Adrenal gland (tissue), 12 donors: ENCODE results near the gene GTF2IRD1. TPM values are rescaled to one million over a fixed set of nuclear protein-coding genes. Genes with fewer than 3 reads are reported as not detected.

Experiments used
- DNase-seq, 7 donors: peaks; one replicate each; pipeline ENCODE4 v3.0.0-alpha.2; 2019 to 2020
- H3K27ac ChIP-seq, 5 donors: fragments of 200-600 bp; sonication (generic) in 4 of 5; 1 replicate in 3 of 5; 2 replicates in 2 of 5; pipeline versions ENCODE4 v1.5.1 to v1.8.0; 2016 to 2020; ENCODE audit warnings: mild to moderate bottlenecking in 1 of 5
- H3K27me3 ChIP-seq: fragments of 200-600 bp; 2 replicates; pipeline ENCODE4 v1.8.0; 2021
- H3K36me3 ChIP-seq, 2 donors: fragments of 200-600 bp; replicated peaks in 1 of 2; 1 replicate in 1 of 2; 2 replicates in 1 of 2; pipeline versions ENCODE4 v1.5.1 to v1.8.0; 2018 to 2022
- H3K4me1 ChIP-seq, 2 donors: fragments of 200-600 bp; replicated peaks in 1 of 2; 1 replicate in 1 of 2; 2 replicates in 1 of 2; pipeline versions ENCODE4 v1.5.1 to v1.8.0; 2018 to 2021
- H3K4me3 ChIP-seq, 4 donors: fragments of 200-600 bp; sonication (generic) in 3 of 4; one replicate each; pipeline ENCODE4 v1.5.1; 2016 to 2018
- H3K9me3 ChIP-seq, 3 donors: fragments of 200-600 bp; sonication (generic) in 1 of 3; replicated peaks in 1 of 3; 1 replicate in 2 of 3; 2 replicates in 1 of 3; pipeline versions ENCODE4 v1.5.1 to v1.8.0; 2016 to 2021
- POLR2A ChIP-seq, 2 donors: fragments of 450-650 bp; IDR thresholded peaks; one replicate each; pipeline ENCODE4 v1.6.1; 2017; ENCODE audit warnings: antibody characterized with exemption in 2 of 2, mild to moderate bottlenecking in 2 of 2, moderate library complexity in 1 of 2
- WGBS, 4 donors: extraction: QIAGEN DNeasy Blood & Tissue Kit in 2 of 4; methylation state at CpG; one replicate each; pipeline versions ENCODE4 v1.1.5 to v1.1.7; 2013 to 2017; 5-methylcytosine and 5-hydroxymethylcytosine counted together
- intact Hi-C, 2 donors: fragments of 100-400 bp; cut with DNase I; formaldehyde crosslinking; loops; one replicate each; pipeline versions ENCODE4 v1.14.1 to v1.15.0; 2022 to 2023
- polyA plus RNA-seq, 3 donors: library from polyadenylated mRNA; stranded (reverse); fragments of 200-250 nt in 2 of 3; fragments of 350-450 nt in 1 of 3; fragmentation: Illumina TruSeq in 1 of 3; extraction: RNeasy Lipid Tissue Mini Kit (QIAGEN cat#74804) in 1 of 3; gene quantifications; one replicate each; pipeline ENCODE4 v1.2.3, GENCODE V29; 2013 to 2014
- total RNA-seq, 9 donors: library from RNA; depleted of rRNA in 4 of 9; stranded (reverse); fragments of >200 nt in 4 of 9; fragments of 120-200 nt in 1 of 9; fragmentation: NEBNext Ultra II Directional in 1 of 9; extraction: Animal tissue kit (Norgen Biotek cat#: 25700) in 1 of 9; gene quantifications; one replicate each; pipeline versions ENCODE4 v1.1.0 to v1.2.4, GENCODE V29; 2013 to 2023
- TF ChIP-seq, protein P1 (sequence below), 6 experiments: fragments of 450-650 bp in 4 of 6; fragments of 200-600 bp in 2 of 6; sonication (generic) in 1 of 6; IDR thresholded peaks; 1 replicate in 5 of 6; 2 replicates in 1 of 6; pipeline versions ENCODE4 v1.5.1 to v1.8.0; 2016 to 2021; ENCODE audit warnings: antibody characterized with exemption in 6 of 6, mild to moderate bottlenecking in 2 of 6, moderate library complexity in 1 of 6
- donor health status: healthy with polysubstance abuse.
- donor health status: Bipolar disorder and iron deficiency.
- donor health status: DM: yes; HTN: yes; CAD: no.
- donor health status: DM: no; HTN: no; CAD: no.
- donor health status: DM: no; HTN: no; CAD: no.
- donor health status: DM: yes; HTN: yes; CAD: no.

The GTF2IRD1 gene
- total and polyA plus RNA-seq, 12 donors: 7.4 to 41.3 (median 25.2) TPM

DNA sequence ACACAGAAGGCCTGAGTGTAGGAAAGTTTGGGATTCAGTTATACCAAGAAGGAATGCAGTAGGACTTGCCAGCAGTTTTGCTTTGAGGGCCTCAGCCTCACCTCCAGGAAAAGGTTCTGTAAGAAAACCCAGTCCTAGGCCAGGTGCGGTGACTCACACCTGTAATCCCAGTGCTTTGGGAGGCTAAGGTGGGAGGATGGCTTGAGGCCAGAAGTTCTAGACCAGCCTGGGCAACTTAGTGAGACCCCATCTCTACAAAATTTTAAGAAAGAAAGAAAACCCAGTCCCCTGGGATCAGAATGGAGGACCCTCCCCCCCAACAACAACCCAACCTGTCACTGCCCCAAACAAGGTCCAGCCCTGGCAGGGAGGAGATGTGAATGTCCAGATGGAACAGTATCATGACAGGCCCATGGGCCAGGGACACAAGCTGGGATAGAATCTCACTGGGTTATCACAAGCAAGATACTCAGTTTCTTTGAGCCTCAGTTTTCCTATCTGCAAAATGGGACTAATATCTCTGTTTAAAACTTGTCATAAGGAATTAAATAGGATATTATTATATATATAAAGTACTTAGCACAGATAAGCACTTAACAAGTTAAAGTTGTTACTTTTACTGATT, 68.7 kb downstream of the GTF2IRD1 start:
- peaks cover 0 to 25% of the 10 kb centered on the region in 2 donors for H3K36me3 ChIP-seq
- DNase-seq: no peak
- 95 to 100% (median 98%) methylated on average over 1 of the region's 1 CpG for WGBS, 4 donors
- H3K27me3 ChIP-seq: no peaks in the 10 kb centered on the region
- H3K4me1 ChIP-seq: peaks cover 0 to 4% of the 10 kb centered on the region in 2 donors
- H3K4me3 ChIP-seq: no peak overlapping the region
- H3K27ac ChIP-seq: no peak overlapping the region
- TF ChIP-seq POLR2A (IDR thresholded peaks at IDR 0.05): no peak
- H3K9me3 ChIP-seq: no peaks in the 10 kb centered on the region
- intact Hi-C loops: no loop called here

GRCh38 chr7:74523015-74523414, 69.3 kb downstream of the GTF2IRD1 start:
- Histone ChIP-seq H3K4me3 (no peak overlapping the region), H3K4me1 (peaks cover 0 to 1% of the 10 kb centered on the region in 2 donors), H3K27ac (no peak overlapping the region), H3K27me3 (no peaks in the 10 kb centered on the region), H3K36me3 (peaks cover 0 to 25% of the 10 kb centered on the region in 2 donors), H3K9me3 (no peaks in the 10 kb centered on the region)
- no peak for DNase-seq
- intact Hi-C loops: no loop called here
- TF ChIP-seq POLR2A (IDR thresholded peaks at IDR 0.05): no peak
- TF ChIP-seq, protein P1, sequence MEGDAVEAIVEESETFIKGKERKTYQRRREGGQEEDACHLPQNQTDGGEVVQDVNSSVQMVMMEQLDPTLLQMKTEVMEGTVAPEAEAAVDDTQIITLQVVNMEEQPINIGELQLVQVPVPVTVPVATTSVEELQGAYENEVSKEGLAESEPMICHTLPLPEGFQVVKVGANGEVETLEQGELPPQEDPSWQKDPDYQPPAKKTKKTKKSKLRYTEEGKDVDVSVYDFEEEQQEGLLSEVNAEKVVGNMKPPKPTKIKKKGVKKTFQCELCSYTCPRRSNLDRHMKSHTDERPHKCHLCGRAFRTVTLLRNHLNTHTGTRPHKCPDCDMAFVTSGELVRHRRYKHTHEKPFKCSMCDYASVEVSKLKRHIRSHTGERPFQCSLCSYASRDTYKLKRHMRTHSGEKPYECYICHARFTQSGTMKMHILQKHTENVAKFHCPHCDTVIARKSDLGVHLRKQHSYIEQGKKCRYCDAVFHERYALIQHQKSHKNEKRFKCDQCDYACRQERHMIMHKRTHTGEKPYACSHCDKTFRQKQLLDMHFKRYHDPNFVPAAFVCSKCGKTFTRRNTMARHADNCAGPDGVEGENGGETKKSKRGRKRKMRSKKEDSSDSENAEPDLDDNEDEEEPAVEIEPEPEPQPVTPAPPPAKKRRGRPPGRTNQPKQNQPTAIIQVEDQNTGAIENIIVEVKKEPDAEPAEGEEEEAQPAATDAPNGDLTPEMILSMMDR (IDR thresholded peaks at IDR 0.05): no peak
- 75 to 86% (median 79%) methylated on average over 4 of the region's 4 CpGs for WGBS, 4 donors

DNA sequence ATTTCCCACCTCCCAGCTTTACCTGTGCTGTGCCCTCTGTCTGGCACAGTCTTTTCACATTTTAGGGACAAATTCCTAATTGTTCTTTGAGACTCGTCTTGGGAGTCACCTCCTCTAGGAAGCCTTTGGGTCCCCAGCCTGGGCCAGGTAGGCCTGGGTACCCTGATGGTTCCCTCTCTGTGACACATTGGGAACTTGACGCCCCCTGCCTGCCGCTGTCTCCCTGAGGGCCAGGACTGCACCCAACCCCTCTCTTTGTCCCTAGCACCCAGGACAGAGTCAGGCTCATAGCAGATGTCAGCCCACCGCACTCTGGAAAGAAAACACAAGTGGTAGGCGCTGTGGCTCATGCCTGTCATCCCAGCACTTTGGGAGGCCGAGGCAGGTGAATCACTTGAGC, 71.4 kb downstream of the GTF2IRD1 start:
- no peaks in the 10 kb centered on the region for H3K27me3 ChIP-seq
- DNase-seq: no peak
- peaks cover 0 to 27% of the 10 kb centered on the region in 2 donors for H3K36me3 ChIP-seq
- WGBS, 4 donors: 89 to 94% (median 93%) methylated on average over 2 to 6 of the region's 6 CpGs
- intact Hi-C loops: no loop called here
- H3K4me3 ChIP-seq: no peak overlapping the region
- TF ChIP-seq, protein P1 (IDR thresholded peaks at IDR 0.05): no peak
- no peak for TF ChIP-seq POLR2A (IDR thresholded peaks at IDR 0.05)
- no peaks in the 10 kb centered on the region for H3K4me1 ChIP-seq
- no peak overlapping the region for H3K27ac ChIP-seq
- no peaks in the 10 kb centered on the region for H3K9me3 ChIP-seq

DNA sequence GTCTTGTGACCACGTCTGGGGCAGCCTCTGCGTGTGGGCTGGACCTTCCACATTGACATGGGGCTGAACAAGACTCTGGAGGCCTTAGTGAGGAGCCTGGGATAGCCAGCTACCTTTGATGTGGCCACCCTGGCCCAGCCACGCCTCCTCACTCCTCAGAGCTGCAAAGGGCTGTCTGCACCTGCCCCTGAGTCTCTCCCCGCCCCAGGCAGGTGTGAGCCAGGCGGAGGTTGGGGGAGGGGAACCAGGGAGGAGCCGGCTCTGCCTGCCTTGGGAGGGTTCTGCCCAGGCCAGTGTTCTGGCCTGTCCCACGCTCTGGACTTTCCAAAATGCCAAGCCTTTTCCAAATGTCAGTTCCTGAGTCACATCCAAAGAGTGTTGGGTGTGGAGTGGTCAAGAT, 72.2 kb downstream of the GTF2IRD1 start:
- Histone ChIP-seq H3K36me3 (peaks cover 0 to 31% of the 10 kb centered on the region in 2 donors), H3K4me3 (no peak overlapping the region), H3K27me3 (no peaks in the 10 kb centered on the region), H3K4me1 (no peaks in the 10 kb centered on the region), H3K9me3 (no peaks in the 10 kb centered on the region), H3K27ac (no peak overlapping the region)
- DNase-seq: no peak
- WGBS, 4 donors: 88 to 96% (median 93%) methylated on average over 3 to 7 of the region's 7 CpGs
- intact Hi-C loops: no loop called here
- TF ChIP-seq POLR2A (IDR thresholded peaks at IDR 0.05): no peak

DNA sequence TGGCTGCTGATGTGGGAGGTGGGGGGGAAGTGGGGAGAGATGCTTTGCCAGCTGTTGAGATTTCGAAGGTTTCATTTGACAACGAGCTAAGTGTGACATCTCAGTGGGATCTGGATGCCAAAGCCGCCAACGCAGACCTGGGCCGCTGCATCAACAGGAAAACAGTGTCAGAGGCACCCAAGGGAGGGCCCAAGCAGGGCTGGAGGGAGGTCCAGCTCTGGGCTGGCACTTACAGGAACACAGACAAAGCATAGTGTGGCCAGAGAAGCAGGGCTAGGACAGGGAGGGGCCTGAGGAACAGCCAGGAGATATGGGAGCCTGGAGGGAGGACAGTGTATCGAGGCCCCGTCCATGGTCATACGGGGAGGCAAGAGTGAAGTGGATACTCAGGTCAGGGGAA, 73.1 kb downstream of the GTF2IRD1 start:
- Histone ChIP-seq H3K27me3 (no peaks in the 10 kb centered on the region), H3K27ac (no peak overlapping the region), H3K9me3 (no peaks in the 10 kb centered on the region), H3K4me3 (no peak overlapping the region), H3K4me1 (no peaks in the 10 kb centered on the region), H3K36me3 (peaks cover 0 to 26% of the 10 kb centered on the region in 2 donors)
- intact Hi-C loops: no loop called here
- TF ChIP-seq, protein P1 (IDR thresholded peaks at IDR 0.05): no peak
- no peak for TF ChIP-seq POLR2A (IDR thresholded peaks at IDR 0.05)
- WGBS, 4 donors: 83 to 93% (median 89%) methylated on average over 8 of the region's 8 CpGs
- no peak for DNase-seq
